HEK293 (cell line): ENCODE results near the gene PPP1R27.
A peak's percentile ranks its signal among the peaks of the same experiment; 100 is the strongest.

Experiments used
- CTCF ChIA-PET: fragments of 350-600 bp; formaldehyde crosslinking; extraction: SDS; loops from one replicate; lab custom pipeline; 2021; ENCODE audit warnings: antibody characterized with exemption; lab: Yijun Ruan, JAX
- POLR2A ChIA-PET: fragments of 300-600 bp; formaldehyde crosslinking; extraction: SDS; loops from one replicate; lab custom pipeline; 2020; ENCODE audit warnings: antibody characterized with exemption, inconsistent platforms; lab: Yijun Ruan, JAX
- H3K27ac ChIP-seq: fragments of 200-500 bp; sonication (Bioruptor generic); 2 replicates; pipeline ENCODE4 v1.5.1; 2014; ENCODE audit warnings: low read depth, low read length, control low read depth, inconsistent platforms; ENCODE audit errors: extremely low read depth
- H3K36me3 ChIP-seq, 2 experiments: fragments of 200-500 bp in 1 of 2; sonication (Bioruptor generic) in 1 of 2; 1 replicate in 1 of 2; 2 replicates in 1 of 2; pipeline ENCODE4 v1.5.1; 2014 to 2017; ENCODE audit warnings: inconsistent platforms in 2 of 2, low read length in 2 of 2; ENCODE audit not compliant: control insufficient read depth in 2 of 2, insufficient read depth in 1 of 2
- H3K4me1 ChIP-seq: fragments of 200-500 bp; sonication (Bioruptor generic); 2 replicates; pipeline ENCODE4 v1.5.1; 2014; ENCODE audit warnings: mild to moderate bottlenecking, low read length, inconsistent platforms; ENCODE audit not compliant: control insufficient read depth, insufficient read depth
- H3K4me3 ChIP-seq: 2 replicates; pipeline ENCODE4 v1.5.1; 2011; ENCODE audit warnings: low read depth, mild to moderate bottlenecking, control low read depth, low read length, moderate library complexity
- H3K9me3 ChIP-seq: fragments of 200-500 bp; sonication (Bioruptor generic); 2 replicates; pipeline ENCODE4 v1.5.1; 2014; ENCODE audit warnings: low read depth, low read length, inconsistent platforms; ENCODE audit not compliant: control insufficient read depth, insufficient read depth
- GFI1B ChIP-seq: fragments of 450-650 bp; formaldehyde crosslinking; IDR thresholded peaks from 2 replicates; pipeline ENCODE4 v1.5.1; 2016; ENCODE audit warnings: missing biosample characterization, missing genetic modification characterization
- GLIS1 ChIP-seq: fragments of 450-650 bp; formaldehyde crosslinking; IDR thresholded peaks from 2 replicates; pipeline ENCODE4 v1.5.1; 2016; ENCODE audit warnings: missing biosample characterization, missing genetic modification characterization
- KLF10 ChIP-seq: fragments of 450-650 bp; IDR thresholded peaks from 2 replicates; pipeline ENCODE4 v1.5.1; 2018; ENCODE audit warnings: missing biosample characterization, mild to moderate bottlenecking, missing genetic modification characterization
- KLF16 ChIP-seq: fragments of 450-650 bp; formaldehyde crosslinking; IDR thresholded peaks from 2 replicates; pipeline ENCODE4 v1.5.1; 2017; ENCODE audit warnings: missing biosample characterization, missing genetic modification characterization
- RBAK ChIP-seq: fragments of 450-650 bp; formaldehyde crosslinking; IDR thresholded peaks from 2 replicates; pipeline ENCODE4 v1.5.1; 2016; ENCODE audit warnings: missing biosample characterization, missing genetic modification characterization
- SCRT1 ChIP-seq: fragments of 450-650 bp; formaldehyde crosslinking; IDR thresholded peaks from 2 replicates; pipeline ENCODE4 v1.5.1; 2016; ENCODE audit warnings: missing biosample characterization, missing genetic modification characterization, borderline replicate concordance
- YY2 ChIP-seq: fragments of 450-650 bp; formaldehyde crosslinking; IDR thresholded peaks from 2 replicates; pipeline ENCODE4 v1.5.1; 2016; ENCODE audit warnings: missing biosample characterization, missing genetic modification characterization
- ZBTB17 ChIP-seq: fragments of 450-650 bp; formaldehyde crosslinking; IDR thresholded peaks from 2 replicates; pipeline ENCODE4 v1.5.1; 2016; ENCODE audit warnings: missing biosample characterization, missing genetic modification characterization
- ZBTB48 ChIP-seq: fragments of 450-650 bp; formaldehyde crosslinking; IDR thresholded peaks from 2 replicates; pipeline ENCODE4 v1.5.1; 2016; ENCODE audit warnings: missing biosample characterization, missing genetic modification characterization
- ZFP3 ChIP-seq: fragments of 450-650 bp; formaldehyde crosslinking; IDR thresholded peaks from 2 replicates; pipeline ENCODE4 v1.5.1; 2016; ENCODE audit warnings: low read depth, missing biosample characterization, missing genetic modification characterization
- ZNF10 ChIP-seq: fragments of 450-650 bp; formaldehyde crosslinking; IDR thresholded peaks from 2 replicates; pipeline ENCODE4 v1.5.1; 2017; ENCODE audit warnings: missing biosample characterization, missing genetic modification characterization
- ZNF221 ChIP-seq: fragments of 450-650 bp; formaldehyde crosslinking; IDR thresholded peaks from 2 replicates; pipeline ENCODE4 v1.5.1; 2017; ENCODE audit warnings: missing biosample characterization, missing genetic modification characterization, borderline replicate concordance
- ZNF292 ChIP-seq: fragments of 450-650 bp; formaldehyde crosslinking; IDR thresholded peaks from 2 replicates; pipeline ENCODE4 v1.5.1; 2016; ENCODE audit warnings: low read depth, missing biosample characterization, missing genetic modification characterization, borderline replicate concordance
- ZNF311 ChIP-seq: fragments of 450-650 bp; formaldehyde crosslinking; IDR thresholded peaks from 2 replicates; pipeline ENCODE4 v1.5.1; 2017; ENCODE audit warnings: missing biosample characterization, missing genetic modification characterization, borderline replicate concordance
- ZNF366 ChIP-seq: fragments of 450-650 bp; formaldehyde crosslinking; conservative IDR thresholded peaks from 2 replicates; pipeline ENCODE4 v1.5.1; 2016; ENCODE audit warnings: missing biosample characterization, missing genetic modification characterization
- ZNF48 ChIP-seq: fragments of 450-650 bp; formaldehyde crosslinking; IDR thresholded peaks from 2 replicates; pipeline ENCODE4 v1.5.1; 2016; ENCODE audit warnings: missing biosample characterization, missing genetic modification characterization
- ZNF585B ChIP-seq: fragments of 450-650 bp; formaldehyde crosslinking; IDR thresholded peaks from 2 replicates; pipeline ENCODE4 v1.5.1; 2016; ENCODE audit warnings: missing biosample characterization, missing genetic modification characterization
- ZNF629 ChIP-seq: fragments of 450-650 bp; formaldehyde crosslinking; IDR thresholded peaks from 2 replicates; pipeline ENCODE4 v1.5.1; 2017; ENCODE audit warnings: missing biosample characterization, missing genetic modification characterization
- ZNF664 ChIP-seq: fragments of 450-650 bp; formaldehyde crosslinking; IDR thresholded peaks from 2 replicates; pipeline ENCODE4 v1.5.1; 2016; ENCODE audit warnings: missing biosample characterization, missing genetic modification characterization
- TF ChIP-seq, protein P1 (sequence below): fragments of 450-650 bp; formaldehyde crosslinking; IDR thresholded peaks from 2 replicates; pipeline ENCODE4 v1.5.1; 2016; ENCODE audit warnings: missing biosample characterization, missing genetic modification characterization
- TF ChIP-seq, protein P2 (sequence below): fragments of 450-650 bp; formaldehyde crosslinking; conservative IDR thresholded peaks from 2 replicates; pipeline ENCODE4 v1.5.1; 2016; ENCODE audit warnings: low read depth, missing biosample characterization, missing genetic modification characterization
- TF ChIP-seq, protein P3 (sequence below): fragments of 450-650 bp; formaldehyde crosslinking; IDR thresholded peaks from 2 replicates; pipeline ENCODE4 v1.5.1; 2016; ENCODE audit warnings: missing biosample characterization, missing genetic modification characterization
- TF ChIP-seq, protein P4 (sequence below): fragments of 450-650 bp; formaldehyde crosslinking; IDR thresholded peaks from 2 replicates; pipeline ENCODE4 v1.5.1; 2017; ENCODE audit warnings: missing biosample characterization, missing genetic modification characterization

Gene PPP1R27

DNA sequence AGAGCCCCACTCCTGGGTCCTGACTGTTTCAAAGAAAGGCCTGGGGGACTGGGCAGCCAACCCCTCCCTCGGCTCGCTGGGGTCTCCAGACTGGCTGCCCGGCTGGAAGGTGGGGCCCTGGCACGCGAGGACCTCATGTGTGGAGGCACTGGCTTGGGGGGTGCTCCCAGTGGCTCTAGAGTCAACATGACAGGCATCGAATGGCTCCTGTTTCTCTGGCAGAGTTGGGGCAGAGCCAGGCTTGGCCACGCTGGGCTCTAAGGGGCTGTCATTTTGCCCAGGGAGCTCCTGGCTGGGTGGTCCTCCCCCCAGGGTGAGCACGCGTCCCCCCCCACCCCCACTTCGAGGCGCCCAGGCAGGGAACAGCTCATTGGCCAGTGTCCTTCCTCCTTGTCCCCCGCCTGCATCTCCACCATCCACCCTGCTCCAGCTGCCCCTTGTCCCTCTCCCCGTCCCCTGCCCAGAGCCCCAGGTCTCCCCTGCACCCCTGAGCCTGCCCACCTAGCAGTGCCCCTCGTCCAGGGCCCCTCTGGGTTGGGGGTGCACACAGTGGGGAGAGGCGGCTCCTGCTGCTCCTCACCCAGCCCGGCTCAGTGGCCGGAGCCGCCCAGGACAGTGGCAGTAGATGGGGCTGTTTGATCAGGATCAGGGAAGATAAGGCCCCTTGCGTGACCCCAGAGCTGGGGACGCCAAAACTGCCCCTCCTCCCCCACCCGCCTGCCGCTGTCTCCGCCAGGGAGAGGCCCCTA, 28.2 kb downstream of the PPP1R27 start:
- TF ChIP-seq SCRT1 (tag by site-specific recombination), result no peak
- TF ChIP-seq ZBTB17 (tag by site-specific recombination), result no peak
- TF ChIP-seq, protein P1, sequence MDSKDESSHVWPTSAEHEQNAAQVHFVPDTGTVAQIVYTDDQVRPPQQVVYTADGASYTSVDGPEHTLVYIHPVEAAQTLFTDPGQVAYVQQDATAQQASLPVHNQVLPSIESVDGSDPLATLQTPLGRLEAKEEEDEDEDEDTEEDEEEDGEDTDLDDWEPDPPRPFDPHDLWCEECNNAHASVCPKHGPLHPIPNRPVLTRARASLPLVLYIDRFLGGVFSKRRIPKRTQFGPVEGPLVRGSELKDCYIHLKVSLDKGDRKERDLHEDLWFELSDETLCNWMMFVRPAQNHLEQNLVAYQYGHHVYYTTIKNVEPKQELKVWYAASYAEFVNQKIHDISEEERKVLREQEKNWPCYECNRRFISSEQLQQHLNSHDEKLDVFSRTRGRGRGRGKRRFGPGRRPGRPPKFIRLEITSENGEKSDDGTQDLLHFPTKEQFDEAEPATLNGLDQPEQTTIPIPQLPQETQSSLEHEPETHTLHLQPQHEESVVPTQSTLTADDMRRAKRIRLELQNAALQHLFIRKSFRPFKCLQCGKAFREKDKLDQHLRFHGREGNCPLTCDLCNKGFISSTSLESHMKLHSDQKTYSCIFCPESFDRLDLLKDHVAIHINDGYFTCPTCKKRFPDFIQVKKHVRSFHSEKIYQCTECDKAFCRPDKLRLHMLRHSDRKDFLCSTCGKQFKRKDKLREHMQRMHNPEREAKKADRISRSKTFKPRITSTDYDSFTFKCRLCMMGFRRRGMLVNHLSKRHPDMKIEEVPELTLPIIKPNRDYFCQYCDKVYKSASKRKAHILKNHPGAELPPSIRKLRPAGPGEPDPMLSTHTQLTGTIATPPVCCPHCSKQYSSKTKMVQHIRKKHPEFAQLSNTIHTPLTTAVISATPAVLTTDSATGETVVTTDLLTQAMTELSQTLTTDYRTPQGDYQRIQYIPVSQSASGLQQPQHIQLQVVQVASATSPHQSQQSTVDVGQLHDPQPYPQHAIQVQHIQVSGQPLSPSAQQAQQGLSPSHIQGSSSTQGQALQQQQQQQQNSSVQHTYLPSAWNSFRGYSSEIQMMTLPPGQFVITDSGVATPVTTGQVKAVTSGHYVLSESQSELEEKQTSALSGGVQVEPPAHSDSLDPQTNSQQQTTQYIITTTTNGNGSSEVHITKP (tag by site-specific recombination), result peak; percentile 30
- no peak for TF ChIP-seq ZNF366 (tag by site-specific recombination)
- TF ChIP-seq ZNF10, result no peak
- TF ChIP-seq YY2 (tag by site-specific recombination), result no peak
- no peak for TF ChIP-seq ZNF585B (tag by site-specific recombination)
- no peak for TF ChIP-seq KLF16 (tag by site-specific recombination)
- TF ChIP-seq ZNF48 (tag by site-specific recombination), result no peak
- no peak for TF ChIP-seq RBAK (tag by site-specific recombination)
- TF ChIP-seq GLIS1 (tag by site-specific recombination), result peak; percentile 82
- TF ChIP-seq, protein P2, sequence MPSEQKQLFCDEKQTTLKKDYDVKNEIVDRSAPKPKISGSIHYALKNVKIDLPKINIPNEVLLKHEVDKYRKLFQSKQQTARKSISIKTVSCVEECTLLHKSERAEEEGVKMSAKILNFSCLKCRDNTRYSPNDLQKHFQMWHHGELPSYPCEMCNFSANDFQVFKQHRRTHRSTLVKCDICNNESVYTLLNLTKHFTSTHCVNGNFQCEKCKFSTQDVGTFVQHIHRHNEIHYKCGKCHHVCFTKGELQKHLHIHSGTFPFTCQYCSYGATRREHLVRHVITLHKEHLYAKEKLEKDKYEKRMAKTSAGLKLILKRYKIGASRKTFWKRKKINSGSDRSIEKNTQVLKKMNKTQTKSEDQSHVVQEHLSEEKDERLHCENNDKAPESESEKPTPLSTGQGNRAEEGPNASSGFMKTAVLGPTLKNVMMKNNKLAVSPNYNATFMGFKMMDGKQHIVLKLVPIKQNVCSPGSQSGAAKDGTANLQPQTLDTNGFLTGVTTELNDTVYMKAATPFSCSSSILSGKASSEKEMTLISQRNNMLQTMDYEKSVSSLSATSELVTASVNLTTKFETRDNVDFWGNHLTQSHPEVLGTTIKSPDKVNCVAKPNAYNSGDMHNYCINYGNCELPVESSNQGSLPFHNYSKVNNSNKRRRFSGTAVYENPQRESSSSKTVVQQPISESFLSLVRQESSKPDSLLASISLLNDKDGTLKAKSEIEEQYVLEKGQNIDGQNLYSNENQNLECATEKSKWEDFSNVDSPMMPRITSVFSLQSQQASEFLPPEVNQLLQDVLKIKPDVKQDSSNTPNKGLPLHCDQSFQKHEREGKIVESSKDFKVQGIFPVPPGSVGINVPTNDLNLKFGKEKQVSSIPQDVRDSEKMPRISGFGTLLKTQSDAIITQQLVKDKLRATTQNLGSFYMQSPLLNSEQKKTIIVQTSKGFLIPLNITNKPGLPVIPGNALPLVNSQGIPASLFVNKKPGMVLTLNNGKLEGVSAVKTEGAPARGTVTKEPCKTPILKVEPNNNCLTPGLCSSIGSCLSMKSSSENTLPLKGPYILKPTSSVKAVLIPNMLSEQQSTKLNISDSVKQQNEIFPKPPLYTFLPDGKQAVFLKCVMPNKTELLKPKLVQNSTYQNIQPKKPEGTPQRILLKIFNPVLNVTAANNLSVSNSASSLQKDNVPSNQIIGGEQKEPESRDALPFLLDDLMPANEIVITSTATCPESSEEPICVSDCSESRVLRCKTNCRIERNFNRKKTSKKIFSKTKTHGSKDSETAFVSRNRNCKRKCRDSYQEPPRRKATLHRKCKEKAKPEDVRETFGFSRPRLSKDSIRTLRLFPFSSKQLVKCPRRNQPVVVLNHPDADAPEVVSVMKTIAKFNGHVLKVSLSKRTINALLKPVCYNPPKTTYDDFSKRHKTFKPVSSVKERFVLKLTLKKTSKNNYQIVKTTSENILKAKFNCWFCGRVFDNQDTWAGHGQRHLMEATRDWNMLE, result no peak
- TF ChIP-seq, protein P3, sequence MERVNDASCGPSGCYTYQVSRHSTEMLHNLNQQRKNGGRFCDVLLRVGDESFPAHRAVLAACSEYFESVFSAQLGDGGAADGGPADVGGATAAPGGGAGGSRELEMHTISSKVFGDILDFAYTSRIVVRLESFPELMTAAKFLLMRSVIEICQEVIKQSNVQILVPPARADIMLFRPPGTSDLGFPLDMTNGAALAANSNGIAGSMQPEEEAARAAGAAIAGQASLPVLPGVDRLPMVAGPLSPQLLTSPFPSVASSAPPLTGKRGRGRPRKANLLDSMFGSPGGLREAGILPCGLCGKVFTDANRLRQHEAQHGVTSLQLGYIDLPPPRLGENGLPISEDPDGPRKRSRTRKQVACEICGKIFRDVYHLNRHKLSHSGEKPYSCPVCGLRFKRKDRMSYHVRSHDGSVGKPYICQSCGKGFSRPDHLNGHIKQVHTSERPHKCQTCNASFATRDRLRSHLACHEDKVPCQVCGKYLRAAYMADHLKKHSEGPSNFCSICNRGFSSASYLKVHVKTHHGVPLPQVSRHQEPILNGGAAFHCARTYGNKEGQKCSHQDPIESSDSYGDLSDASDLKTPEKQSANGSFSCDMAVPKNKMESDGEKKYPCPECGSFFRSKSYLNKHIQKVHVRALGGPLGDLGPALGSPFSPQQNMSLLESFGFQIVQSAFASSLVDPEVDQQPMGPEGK (tag by site-specific recombination), result 0 out of 2 replicates have a peak, but pooled peaks have one; percentile 19
- no peak for TF ChIP-seq GFI1B (tag by site-specific recombination)
- no peak for TF ChIP-seq ZNF664
- TF ChIP-seq, protein P4, sequence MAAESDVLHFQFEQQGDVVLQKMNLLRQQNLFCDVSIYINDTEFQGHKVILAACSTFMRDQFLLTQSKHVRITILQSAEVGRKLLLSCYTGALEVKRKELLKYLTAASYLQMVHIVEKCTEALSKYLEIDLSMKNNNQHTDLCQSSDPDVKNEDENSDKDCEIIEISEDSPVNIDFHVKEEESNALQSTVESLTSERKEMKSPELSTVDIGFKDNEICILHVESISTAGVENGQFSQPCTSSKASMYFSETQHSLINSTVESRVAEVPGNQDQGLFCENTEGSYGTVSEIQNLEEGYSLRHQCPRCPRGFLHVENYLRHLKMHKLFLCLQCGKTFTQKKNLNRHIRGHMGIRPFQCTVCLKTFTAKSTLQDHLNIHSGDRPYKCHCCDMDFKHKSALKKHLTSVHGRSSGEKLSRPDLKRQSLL, result peak; percentile 45; the same call in 1 of the 2 replicates
- TF ChIP-seq ZBTB48 (tag by site-specific recombination), result peak; percentile 51; the same call in 1 of the 2 replicates
- no peak for TF ChIP-seq ZNF221 (tag by site-specific recombination)
- no peak for TF ChIP-seq ZFP3 (tag by site-specific recombination)
- TF ChIP-seq ZNF629 (tag by site-specific recombination), result no peak
- no peak for TF ChIP-seq ZNF292
- TF ChIP-seq KLF10 (tag by site-specific recombination), result no peak
- TF ChIP-seq ZNF311, result no peak
- H3K9me3 ChIP-seq, result no peaks in the 10 kb centered on the region
- H3K36me3 ChIP-seq, result no peaks in the 10 kb centered on the region
- ChIA-PET POLR2A (interaction anchor here (0.6 to 2.0 kb wide), 2 partner anchors 26 to 143 kb away, joined by 6 to 7 read pairs; partner anchors contain the start of gene MCRIP1), CTCF (interaction anchor here (1.1 to 1.4 kb wide), 2 partner anchors 15 to 214 kb away, joined by 4 to 6 read pairs; no protein-coding TSS in a partner anchor)
- no peak overlapping the region for H3K4me3 ChIP-seq
- H3K4me1 ChIP-seq, result peaks cover 2% of the 10 kb centered on the region; the same call in 1 of the 2 replicates
- H3K27ac ChIP-seq, result no peak overlapping the region
